ENCODE data around the gene PARD3B. TPM values are rescaled to one million over a fixed set of nuclear protein-coding genes. Genes with fewer than 3 reads are reported as not detected.

PARD3B gene
- total and polyA plus RNA-seq, 2 donors from 2014 or later: 5.3 to 29.6 TPM

- no peak for FAIRE-seq
- intact Hi-C loops (cut with DNase I): no loop called here
Measured at GRCh38 chr2:204933735-204934374, 388.6 kb downstream of the PARD3B start.

GRCh38 chr2:204944927-204945326 is 399.7 kb downstream of the PARD3B start:
- Histone ChIP-seq H3K4me1 (ENCODE audit: control insufficient read depth in 2 of 3, insufficient read depth in 2 of 3, low read depth in 1 of 3, low read length in 3 of 3) (peaks cover 0 to 18% (median 3%) of the 10 kb centered on the region in 3 donors), H3K27me3 (ENCODE audit: control insufficient read depth, insufficient read depth, low read length) (no peaks in the 10 kb centered on the region)
- intact Hi-C loops (cut with DNase I): no loop called here

More at GRCh38 chr2:204933735-204934374, 388.6 kb downstream of the PARD3B start:
- no peak overlapping the region for H3K4me3 ChIP-seq (ENCODE audit: low read length in 3 of 3)
- H3K9ac ChIP-seq (ENCODE audit: low read length in 3 of 3): no peak overlapping the region
- DNase-seq: no peak
- H3K4me1 ChIP-seq (ENCODE audit: control insufficient read depth in 2 of 3, insufficient read depth in 2 of 3, low read depth in 1 of 3, low read length in 3 of 3): no peaks in the 10 kb centered on the region
- H3K9me3 ChIP-seq (ENCODE audit: control insufficient read depth in 2 of 3, insufficient read depth in 1 of 3, low read length in 3 of 3): no peaks in the 10 kb centered on the region
- no peak for TF ChIP-seq CTCF (IDR thresholded peaks at IDR 0.05; ENCODE audit: borderline replicate concordance, extremely low read depth, insufficient read depth)
- H3K27me3 ChIP-seq (ENCODE audit: control insufficient read depth, insufficient read depth, low read length): no peaks in the 10 kb centered on the region
- H3K27ac ChIP-seq (ENCODE audit: low read depth in 2 of 2, low read length in 2 of 2): no peak overlapping the region
- H3K36me3 ChIP-seq (ENCODE audit: control insufficient read depth in 2 of 3, insufficient read depth in 3 of 3, low read length in 3 of 3): no peaks in the 10 kb centered on the region

GRCh38 chr2:204945376-204945775 is 400.1 kb downstream of the PARD3B start:
- FAIRE-seq: no peak
- no peaks in the 10 kb centered on the region for H3K36me3 ChIP-seq (ENCODE audit: control insufficient read depth in 2 of 3, insufficient read depth in 3 of 3, low read length in 3 of 3)
- intact Hi-C loops (cut with DNase I): no loop called here

More at GRCh38 chr2:204944927-204945326, 399.7 kb downstream of the PARD3B start:
- no peak for FAIRE-seq
- Histone ChIP-seq H3K36me3 (ENCODE audit: control insufficient read depth in 2 of 3, insufficient read depth in 3 of 3, low read length in 3 of 3) (no peaks in the 10 kb centered on the region), H3K4me3 (ENCODE audit: low read length in 3 of 3) (no peak overlapping the region), H3K27ac (ENCODE audit: low read depth in 2 of 2, low read length in 2 of 2) (no peak overlapping the region), H3K9ac (ENCODE audit: low read length in 3 of 3) (no peak overlapping the region), H3K9me3 (ENCODE audit: control insufficient read depth in 2 of 3, insufficient read depth in 1 of 3, low read length in 3 of 3) (peaks cover 0 to 8% (median 0%) of the 10 kb centered on the region in 3 donors)
- DNase-seq: no peak
- TF ChIP-seq CTCF (IDR thresholded peaks at IDR 0.05; ENCODE audit: borderline replicate concordance, extremely low read depth, insufficient read depth): no peak

More at GRCh38 chr2:204945376-204945775, 400.1 kb downstream of the PARD3B start:
- Histone ChIP-seq H3K27ac (ENCODE audit: low read depth in 2 of 2, low read length in 2 of 2) (no peak overlapping the region), H3K4me1 (ENCODE audit: control insufficient read depth in 2 of 3, insufficient read depth in 2 of 3, low read depth in 1 of 3, low read length in 3 of 3) (peaks cover 0 to 18% (median 3%) of the 10 kb centered on the region in 3 donors), H3K27me3 (ENCODE audit: control insufficient read depth, insufficient read depth, low read length) (no peaks in the 10 kb centered on the region), H3K9ac (ENCODE audit: low read length in 3 of 3) (no peak overlapping the region), H3K4me3 (ENCODE audit: low read length in 3 of 3) (no peak overlapping the region), H3K9me3 (ENCODE audit: control insufficient read depth in 2 of 3, insufficient read depth in 1 of 3, low read length in 3 of 3) (peaks cover 0 to 8% (median 0%) of the 10 kb centered on the region in 3 donors)
- no peak for DNase-seq
- no peak for TF ChIP-seq CTCF (IDR thresholded peaks at IDR 0.05; ENCODE audit: borderline replicate concordance, extremely low read depth, insufficient read depth)
